Measurements from ENCODE around the gene USP15.

- TF ChIP-seq EZH2phosphoT487 (IDR thresholded peaks at IDR 0.05; ENCODE audit: borderline replicate concordance, low read length) = no peak
- no peak for TF ChIP-seq CTCF (IDR thresholded peaks at IDR 0.05; ENCODE audit: low read depth, low read length, poor library complexity, severe bottlenecking)
Observed at GRCh38 chr12:62290846-62291245, 30.6 kb downstream of the USP15 start.
